Keratinocyte (primary cell): ENCODE results near the gene FGF12.

Source experiments
- CTCF ChIP-seq, 3 experiments: IDR thresholded peaks in 1 of 3; conservative IDR thresholded peaks in 1 of 3; optimal IDR thresholded peaks in 1 of 3; 2 replicates in 2 of 3; 3 replicates in 1 of 3; pipeline versions ENCODE3 to v1.5.1; 2011; ENCODE audit warnings: low read length in 3 of 3, mild to moderate bottlenecking in 3 of 3, moderate library complexity in 2 of 3, control low read depth in 1 of 3, inconsistent platforms in 1 of 3; ENCODE audit not compliant: insufficient read depth in 2 of 3; ENCODE audit errors: extremely low read depth in 1 of 3
- EZH2 ChIP-seq: IDR thresholded peaks from one replicate; pipeline ENCODE4 v1.6.1; 2012; ENCODE audit warnings: inconsistent platforms, mild to moderate bottlenecking, low read length, moderate library complexity

- TF ChIP-seq CTCF (optimal IDR thresholded peaks at IDR 0.05 in 1 of 3, IDR thresholded peaks at IDR 0.05 in 1 of 3, conservative IDR thresholded peaks at IDR 0.05 in 1 of 3; ENCODE audit: extremely low read depth in 1 of 3, insufficient read depth in 2 of 3, low read length in 3 of 3) = no peak
- TF ChIP-seq EZH2 = no peak
These were observed 97.9 kb downstream of the FGF12 start for GRCh38 chr3:192629429-192629828.
